OCI-LY7 (cell line): ENCODE measurements around the gene SHMT2. TPM values are rescaled to one million over a fixed set of nuclear protein-coding genes. Genes with fewer than 3 reads are reported as not detected.

ENCODE experiments used
- BruUV-seq: library from RNA; stranded (reverse); fragments of 400-500 nt; replicated peaks from 2 replicates; lab custom pipeline; 2021; lab: Mats Ljungman, UMichigan
- CTCF ChIA-PET: fragments of 300-600 bp; sonication (Branson Sonifier 250); formaldehyde crosslinking; loops from one replicate; lab custom pipeline; 2022; ENCODE audit warnings: antibody characterized with exemption; ENCODE audit not compliant: unreplicated experiment; lab: Charles Lee
- POLR2A ChIA-PET: fragments of 300-600 bp; sonication (Branson Sonifier 250); formaldehyde crosslinking; loops from one replicate; lab custom pipeline; 2022; ENCODE audit warnings: antibody characterized with exemption; lab: Charles Lee
- DNase-seq: peaks from one replicate; pipeline ENCODE4 v3.0.0-alpha.2; 2015; ENCODE audit warnings: low spot score
- H2AFZ ChIP-seq: fragments of 200-600 bp; sonication (generic), shearing (Covaris generic); 2 replicates; pipeline ENCODE4 v1.6.1; 2014; ENCODE audit warnings: mild to moderate bottlenecking, antibody characterized with exemption, low read length, moderate library complexity
- H3K27ac ChIP-seq: fragments of 200-600 bp; sonication (generic); 2 replicates; pipeline ENCODE4 v1.5.1; 2014; ENCODE audit warnings: mixed run types, low read depth, mild to moderate bottlenecking, moderate library complexity, low read length, inconsistent platforms; ENCODE audit not compliant: poor library complexity, severe bottlenecking
- H3K36me3 ChIP-seq: fragments of 200-600 bp; sonication (generic); 2 replicates; pipeline ENCODE4 v1.6.1; 2014; ENCODE audit warnings: mild to moderate bottlenecking, antibody characterized with exemption, low read length, moderate library complexity, mixed read lengths; ENCODE audit not compliant: insufficient read depth
- H3K4me1 ChIP-seq: fragments of 200-600 bp; sonication (generic); 2 replicates; pipeline ENCODE4 v1.5.1; 2014; ENCODE audit warnings: mild to moderate bottlenecking, low read length; ENCODE audit not compliant: insufficient read depth, poor library complexity, severe bottlenecking
- H3K4me2 ChIP-seq: fragments of 200-600 bp; sonication (generic); 2 replicates; pipeline ENCODE4 v1.6.1; 2014; ENCODE audit warnings: mild to moderate bottlenecking, low read length
- H3K4me3 ChIP-seq: fragments of 200-600 bp; sonication (generic); 2 replicates; pipeline ENCODE4 v1.5.1; 2014; ENCODE audit warnings: mild to moderate bottlenecking, low read depth, low read length; ENCODE audit not compliant: poor library complexity, severe bottlenecking
- H3K79me2 ChIP-seq: fragments of 200-600 bp; sonication (generic); 2 replicates; pipeline ENCODE4 v1.6.1; 2016; ENCODE audit warnings: low read depth, mild to moderate bottlenecking, low read length, moderate library complexity, mixed read lengths; ENCODE audit not compliant: insufficient read depth
- H3K9me2 ChIP-seq: fragments of 200-600 bp; sonication (generic); 2 replicates; pipeline ENCODE4 v1.6.1; 2016; ENCODE audit warnings: mild to moderate bottlenecking, low read length, mixed read lengths; ENCODE audit not compliant: insufficient read depth
- H3K9me3 ChIP-seq: fragments of 200-600 bp; sonication (generic); 2 replicates; pipeline ENCODE4 v1.6.1; 2014; ENCODE audit warnings: mild to moderate bottlenecking, mixed run types, low read length, mixed read lengths
- H4K20me1 ChIP-seq: fragments of 200-600 bp; sonication (generic); 2 replicates; pipeline ENCODE4 v1.6.1; 2014; ENCODE audit warnings: mild to moderate bottlenecking, antibody characterized with exemption, low read length, moderate library complexity, mixed read lengths; ENCODE audit not compliant: insufficient read depth
- CTCF ChIP-seq: fragments of 200-600 bp; sonication (generic); conservative IDR thresholded peaks from 2 replicates; pipeline ENCODE4 v1.5.1; 2014; ENCODE audit warnings: mild to moderate bottlenecking, antibody characterized with exemption, low read length, moderate library complexity, mixed read lengths
- EZH2phosphoT487 ChIP-seq: fragments of 200-600 bp; sonication (generic); IDR thresholded peaks from 2 replicates; pipeline ENCODE4 v1.6.1; 2018; ENCODE audit warnings: low read depth, borderline replicate concordance, mild to moderate bottlenecking, mixed run types, antibody characterized with exemption, low read length, moderate library complexity, mixed read lengths
- intact Hi-C: fragments of 100-400 bp; cut with micrococcal nuclease; formaldehyde crosslinking; loops from one replicate; pipeline ENCODE4 v1.10.0; 2022; ENCODE audit not compliant: unreplicated experiment
- total RNA-seq, 2 experiments: library from RNA; depleted of rRNA in 1 of 2; stranded (reverse); fragments of >200 nt in 1 of 2; shearing (Covaris generic) in 1 of 2; gene quantifications; 2 replicates each; pipeline ENCODE4 v1.2.3, GENCODE V29; 2014 to 2022

The SHMT2 gene
- total RNA-seq, 2 experiments from 2014 or later: 394 to 415 TPM

GRCh38 chr12:57193706-57194245 is 35.7 kb upstream of the SHMT2 start:
- no peaks in the 10 kb centered on the region for H3K9me2 ChIP-seq
- BruUV-seq: no TSS peak
- TF ChIP-seq EZH2phosphoT487 (no peak), CTCF (no peak)
- intact Hi-C loops: no loop called here
- POLR2A ChIA-PET: no interaction called here
- H3K36me3 ChIP-seq: no peaks in the 10 kb centered on the region
- H3K9me3 ChIP-seq: no peaks in the 10 kb centered on the region
- no peaks in the 10 kb centered on the region for H4K20me1 ChIP-seq
- H3K79me2 ChIP-seq: no peaks in the 10 kb centered on the region
- no peak overlapping the region for H3K4me2 ChIP-seq
- no peak for DNase-seq
- H2AFZ ChIP-seq: no peak overlapping the region
- no peak overlapping the region for H3K27ac ChIP-seq
- H3K4me3 ChIP-seq: no peak overlapping the region
- CTCF ChIA-PET: no interaction called here
- H3K4me1 ChIP-seq: no peaks in the 10 kb centered on the region

GRCh38 chr12:57194253-57194652 is 35.3 kb upstream of the SHMT2 start:
- H3K79me2 ChIP-seq: no peaks in the 10 kb centered on the region
- H2AFZ ChIP-seq: no peak overlapping the region
- H3K4me3 ChIP-seq: no peak overlapping the region
- no peaks in the 10 kb centered on the region for H3K36me3 ChIP-seq
- POLR2A ChIA-PET: no interaction called here
- no peak overlapping the region for H3K27ac ChIP-seq
- no peaks in the 10 kb centered on the region for H3K9me2 ChIP-seq
- intact Hi-C loops: no loop called here
- no peaks in the 10 kb centered on the region for H3K4me1 ChIP-seq
- no TSS peak for BruUV-seq
- DNase-seq: no peak
- no peaks in the 10 kb centered on the region for H4K20me1 ChIP-seq
- no peak overlapping the region for H3K4me2 ChIP-seq
- no peaks in the 10 kb centered on the region for H3K9me3 ChIP-seq
- TF ChIP-seq CTCF (no peak), EZH2phosphoT487 (no peak)
- CTCF ChIA-PET: no interaction called here

- Histone ChIP-seq H3K27ac (no peak overlapping the region), H3K36me3 (no peaks in the 10 kb centered on the region), H3K9me3 (no peaks in the 10 kb centered on the region), H4K20me1 (no peaks in the 10 kb centered on the region), H3K4me1 (no peaks in the 10 kb centered on the region), H2AFZ (no peak overlapping the region), H3K79me2 (no peaks in the 10 kb centered on the region), H3K9me2 (no peaks in the 10 kb centered on the region), H3K4me2 (no peak overlapping the region), H3K4me3 (no peak overlapping the region)
- DNase-seq: no peak
- no peak for TF ChIP-seq CTCF
- no peak for TF ChIP-seq EZH2phosphoT487
- POLR2A ChIA-PET: no interaction called here
- intact Hi-C loops: no loop called here
- CTCF ChIA-PET: no interaction called here
- BruUV-seq: no TSS peak
Observed at GRCh38 chr12:57195186-57195585, 34.3 kb upstream of the SHMT2 start.
